ENCODE data around the gene ZNF738.
A peak's percentile ranks its signal among the peaks of the same experiment; 100 is the strongest.

Gene ZNF738

GRCh38 chr19:21396893-21397572 lies 38.2 kb downstream of the ZNF738 start, which contains the start of gene ZNF493:
Gene ZNF493, plus strand, starts transcription at chr19:21397133. Its CDS starts 105 bp downstream, at chr19:21397238.
- peaks cover 28% of the 10 kb centered on the region for H3K36me3 ChIP-seq
- H3K9me3 ChIP-seq (ENCODE audit: severe bottlenecking) = peaks cover 3% of the 10 kb centered on the region
- peak; percentile 95 for DNase-seq
- no peak for TF ChIP-seq CTCF (IDR thresholded peaks at IDR 0.05; ENCODE audit: low read depth, low read length)
- peak within 1 kb of the TSS; percentile 98 for H3K4me3 ChIP-seq (ENCODE audit: low read depth, low read length)
- no peaks in the 10 kb centered on the region for H3K27me3 ChIP-seq (ENCODE audit: insufficient read depth, low read depth, severe bottlenecking)
- H3K27ac ChIP-seq = peak within 1 kb of the TSS; percentile 79

GRCh38 chr19:21398851-21399250 lies 40.1 kb downstream of the ZNF738 start:
- Histone ChIP-seq H3K27me3 (ENCODE audit: insufficient read depth, low read depth, severe bottlenecking) (no peaks in the 10 kb centered on the region), H3K9me3 (ENCODE audit: severe bottlenecking) (peaks cover 3% of the 10 kb centered on the region), H3K36me3 (peaks cover 28% of the 10 kb centered on the region)

GRCh38 chr19:21402303-21402985 lies 43.6 kb downstream of the ZNF738 start:
- Histone ChIP-seq H3K4me3 (ENCODE audit: low read depth, low read length) (no peak overlapping the region), H3K36me3 (peaks cover 28% of the 10 kb centered on the region), H3K27me3 (ENCODE audit: insufficient read depth, low read depth, severe bottlenecking) (no peaks in the 10 kb centered on the region), H3K9me3 (ENCODE audit: severe bottlenecking) (no peaks in the 10 kb centered on the region), H3K27ac (no peak overlapping the region)
- no peak for TF ChIP-seq CTCF (IDR thresholded peaks at IDR 0.05; ENCODE audit: low read depth, low read length)
- DNase-seq = no peak

More at GRCh38 chr19:21398851-21399250, 40.1 kb downstream of the ZNF738 start:
- H3K27ac ChIP-seq = no peak overlapping the region
- no peak for TF ChIP-seq CTCF (IDR thresholded peaks at IDR 0.05; ENCODE audit: low read depth, low read length)
- DNase-seq = no peak
- no peak overlapping the region for H3K4me3 ChIP-seq (ENCODE audit: low read depth, low read length)

GRCh38 chr19:21410166-21410565 lies 51.4 kb downstream of the ZNF738 start:
- Histone ChIP-seq H3K9me3 (ENCODE audit: severe bottlenecking) (no peaks in the 10 kb centered on the region), H3K27me3 (ENCODE audit: insufficient read depth, low read depth, severe bottlenecking) (no peaks in the 10 kb centered on the region), H3K4me3 (ENCODE audit: low read depth, low read length) (no peak overlapping the region), H3K27ac (no peak overlapping the region), H3K36me3 (peaks cover 14% of the 10 kb centered on the region)
- TF ChIP-seq CTCF (IDR thresholded peaks at IDR 0.05; ENCODE audit: low read depth, low read length) = no peak
- no peak for DNase-seq

- peaks cover 24% of the 10 kb centered on the region for H3K9me3 ChIP-seq (ENCODE audit: severe bottlenecking)
- no peaks in the 10 kb centered on the region for H3K27me3 ChIP-seq (ENCODE audit: insufficient read depth, low read depth, severe bottlenecking)
- no peak for DNase-seq
- no peak overlapping the region for H3K27ac ChIP-seq
- peaks cover 3% of the 10 kb centered on the region for H3K36me3 ChIP-seq
- no peak for TF ChIP-seq CTCF (IDR thresholded peaks at IDR 0.05; ENCODE audit: low read depth, low read length)
- H3K4me3 ChIP-seq (ENCODE audit: low read depth, low read length) = no peak overlapping the region
Measured at GRCh38 chr19:21422244-21422643, 63.4 kb downstream of the ZNF738 start.
